K562 (cell line): ENCODE results near the gene SEC63. TPM values are rescaled to one million over a fixed set of nuclear protein-coding genes. Genes with fewer than 3 reads are reported as not detected.

Experiments
- ATAC-seq: fragments of 200-7000 bp; cut with Tn5 transposase; 3 replicates; pipeline ENCODE4 v1.9.1; 2020; ENCODE audit warnings: moderate library complexity
- BruUV-seq: library from RNA; stranded (reverse); fragments of 400-500 nt; replicated peaks from 2 replicates; lab custom pipeline; 2021; lab: Mats Ljungman, UMichigan
- CTCF ChIA-PET: fragments of 300-600 bp; formaldehyde crosslinking; extraction: SDS; loops from one replicate; lab custom pipeline; 2021; ENCODE audit warnings: low intra/inter-chr PET ratio; lab: Yijun Ruan, JAX
- POLR2A ChIA-PET: fragments of 300-600, 350-650 bp; sonication (Branson Sonifier 250); formaldehyde crosslinking; extraction: SDS; loops from one replicate; lab custom pipeline; 2021; ENCODE audit warnings: antibody characterized with exemption, inconsistent platforms; lab: Yijun Ruan, JAX
- DNase-seq, 4 experiments: peaks; one replicate each; pipeline versions ENCODE4 v3.0.0 to v3.0.0-alpha.2; 2011 to 2018; ENCODE audit warnings: low spot score in 3 of 4, mixed read lengths in 3 of 4; ENCODE audit errors: extremely low read depth in 1 of 4
- FAIRE-seq: peaks from 2 replicates; lab custom pipeline; 2011; peaks lifted over from hg19 to GRCh38; lab: Jason Lieb, UNC
- H2AFZ ChIP-seq: 2 replicates; pipeline ENCODE4 v1.6.0; 2011; ENCODE audit warnings: low read depth, low read length, control low read depth, inconsistent platforms
- H3K27ac ChIP-seq: fragments of 200-600 bp; 3 replicates; pipeline ENCODE4 v1.8.0; 2011; ENCODE audit warnings: low read depth, mild to moderate bottlenecking, control low read depth, inconsistent platforms, low read length, moderate library complexity, mixed read lengths; ENCODE audit errors: extremely low read depth
- H3K27me3 ChIP-seq, 2 experiments: fragments of 300-600 bp in 1 of 2; 2 replicates in 1 of 2; 3 replicates in 1 of 2; pipeline versions ENCODE4 v1.6.0 to v1.8.0; 2011; ENCODE audit warnings: inconsistent platforms in 2 of 2, low read length in 2 of 2, mild to moderate bottlenecking in 1 of 2, mixed read lengths in 1 of 2, moderate library complexity in 1 of 2; ENCODE audit not compliant: control insufficient read depth in 2 of 2, insufficient read depth in 2 of 2
- H3K36me3 ChIP-seq: fragments of 300-600 bp; 3 replicates; pipeline ENCODE4 v1.8.0; 2011; ENCODE audit warnings: mild to moderate bottlenecking, low read length, inconsistent platforms; ENCODE audit not compliant: control insufficient read depth, insufficient read depth
- H3K4me1 ChIP-seq, 2 experiments: fragments of 200-600 bp in 1 of 2; replicated peaks in 1 of 2; 2 replicates in 1 of 2; 3 replicates in 1 of 2; pipeline versions ENCODE4 v1.5.1 to v1.8.0; 2011; ENCODE audit warnings: inconsistent platforms in 2 of 2, low read length in 2 of 2, mild to moderate bottlenecking in 1 of 2, mixed read lengths in 1 of 2, moderate library complexity in 1 of 2; ENCODE audit not compliant: control insufficient read depth in 2 of 2, insufficient read depth in 2 of 2
- H3K4me2 ChIP-seq: 2 replicates; pipeline ENCODE4 v1.6.1; 2011; ENCODE audit warnings: low read length, control low read depth, inconsistent platforms, mixed read lengths; ENCODE audit not compliant: insufficient read depth
- H3K4me3 ChIP-seq: fragments of 200-600 bp; sonication (generic), shearing (Covaris generic); 2 replicates; pipeline ENCODE4 v1.5.1; 2016; ENCODE audit warnings: control low read depth, inconsistent platforms
- H3K79me2 ChIP-seq: fragments of 200-600 bp; 3 replicates; pipeline ENCODE4 v1.8.0; 2011; ENCODE audit warnings: low read length, inconsistent platforms; ENCODE audit not compliant: control insufficient read depth, insufficient read depth
- H3K9ac ChIP-seq, 2 experiments: 2 replicates each; pipeline versions ENCODE4 v1.6.0 to v1.6.1; 2011; ENCODE audit warnings: low read depth in 2 of 2, low read length in 2 of 2, control low read depth in 1 of 2, inconsistent platforms in 1 of 2, mild to moderate bottlenecking in 1 of 2, mixed read lengths in 1 of 2; ENCODE audit not compliant: insufficient read depth in 1 of 2
- H3K9me1 ChIP-seq: one replicate; pipeline ENCODE4 v1.6.0; 2011; ENCODE audit warnings: inconsistent platforms, mild to moderate bottlenecking, low read length, moderate library complexity; ENCODE audit not compliant: control insufficient read depth, insufficient read depth
- H3K9me3 ChIP-seq: replicated peaks from 2 replicates; pipeline ENCODE4 v1.5.1; 2011; ENCODE audit warnings: low read depth, low read length, inconsistent platforms; ENCODE audit not compliant: control insufficient read depth, insufficient read depth
- H4K20me1 ChIP-seq: replicated peaks from 2 replicates; pipeline ENCODE4 v1.6.1; 2011; ENCODE audit warnings: low read length, inconsistent platforms, mixed read lengths; ENCODE audit not compliant: control insufficient read depth, insufficient read depth
- COPS2 ChIP-seq: fragments of 450-650 bp; conservative IDR thresholded peaks from 2 replicates; pipeline ENCODE4 v1.6.1; 2016; ENCODE audit warnings: mild to moderate bottlenecking, moderate library complexity
- HMBOX1 ChIP-seq: sonication (generic); IDR thresholded peaks from 2 replicates; pipeline ENCODE4 v1.6.1; 2016
- KAT8 ChIP-seq: fragments of 450-650 bp; IDR thresholded peaks from 2 replicates; pipeline ENCODE4 v1.6.1; 2016; ENCODE audit warnings: low read depth, mild to moderate bottlenecking
- KDM5B ChIP-seq: fragments of 200-600 bp; sonication (generic); IDR thresholded peaks from 2 replicates; pipeline ENCODE4 v1.6.1; 2012; ENCODE audit warnings: low read depth, mild to moderate bottlenecking, moderate library complexity, low read length, control low read depth, inconsistent platforms; ENCODE audit not compliant: insufficient replicate concordance
- LCOR ChIP-seq: sonication (generic); formaldehyde crosslinking; IDR thresholded peaks from 2 replicates; pipeline ENCODE4 v1.8.0; 2022; ENCODE audit warnings: mild to moderate bottlenecking, missing genetic modification reagents
- LEF1 ChIP-seq: fragments of 450-650 bp; IDR thresholded peaks from 2 replicates; pipeline ENCODE4 v1.6.1; 2016; ENCODE audit warnings: mild to moderate bottlenecking
- MEIS2 ChIP-seq: fragments of 450-650 bp; IDR thresholded peaks from 2 replicates; pipeline ENCODE4 v1.6.1; 2014; ENCODE audit warnings: mild to moderate bottlenecking; ENCODE audit not compliant: partially characterized antibody
- NR2C1 ChIP-seq, 2 experiments: fragments of 450-650 bp; IDR thresholded peaks; 2 replicates each; pipeline ENCODE4 v1.6.1; 2017; ENCODE audit warnings: mild to moderate bottlenecking in 2 of 2, antibody characterized with exemption in 1 of 2, inconsistent platforms in 1 of 2, missing compliant biosample characterization in 1 of 2, missing genetic modification characterization in 1 of 2
- PHB2 ChIP-seq: fragments of 450-650 bp; IDR thresholded peaks from 2 replicates; pipeline ENCODE4 v1.6.1; 2017; ENCODE audit warnings: low read depth
- RNF2 ChIP-seq: sonication (generic); IDR thresholded peaks from 2 replicates; pipeline ENCODE4 v1.6.1; 2016
- SREBF1 ChIP-seq: fragments of 150-350 bp; IDR thresholded peaks from 2 replicates; pipeline ENCODE4 v1.6.1; 2014; ENCODE audit warnings: antibody characterized with exemption, low read depth, low read length, borderline replicate concordance
- ZKSCAN8 ChIP-seq: fragments of 200-800 bp; sonication (Bioruptor generic); IDR thresholded peaks from 2 replicates; pipeline ENCODE4 v1.6.1; 2016; ENCODE audit warnings: missing genetic modification characterization, missing compliant biosample characterization
- ZNF165 ChIP-seq: fragments of 250-450 bp; sonication (Bioruptor Pico); IDR thresholded peaks from 2 replicates; pipeline ENCODE4 v1.4.0; 2020; ENCODE audit warnings: borderline replicate concordance
- ZNF785 ChIP-seq: fragments of 250-450 bp; sonication (Bioruptor Pico); IDR thresholded peaks from 2 replicates; pipeline ENCODE4 v1.4.0; 2020; ENCODE audit warnings: mild to moderate bottlenecking
- WGBS: fragments of 100-300 bp; shearing (Covaris generic); methylation state at CpG from one replicate; pipeline ENCODE4 v1.1.6; 2016; ENCODE audit warnings: low coverage, mixed read lengths; ENCODE audit not compliant: insufficient coverage; ENCODE audit errors: missing lambda C conversion rate; 5-methylcytosine and 5-hydroxymethylcytosine counted together
- in situ Hi-C: fragments of 300-500 bp; cut with MboI; formaldehyde crosslinking; loops from 4 replicates; pipeline ENCODE4 v1.15.0; 2018; ENCODE audit warnings: inconsistent platforms, mixed read lengths
- intact Hi-C: fragments of 100-400 bp; cut with micrococcal nuclease; formaldehyde crosslinking; loops from 2 replicates; pipeline ENCODE4 v1.14.2; 2022
- polyA plus RNA-seq, 8 experiments: library from polyadenylated mRNA; depleted of rRNA in 4 of 8; stranded (reverse) in 5 of 8; unstranded in 3 of 8; fragments of >200 nt; fragmentation: Nextera tagmentation in 2 of 8; fragmentation: Illumina TruSeq in 1 of 8; extraction: Ambion mirVana in 2 of 8; extraction: Trizol in 1 of 8; gene quantifications; 2 replicates each; pipeline versions ENCODE4 v1.2.1 to v1.2.3, GENCODE V29; 2011 to 2014; ENCODE audit warnings: inconsistent platforms in 1 of 8, missing spikeins in 1 of 8
- total RNA-seq, 7 experiments: library from RNA; depleted of rRNA in 6 of 7; stranded (reverse); fragments of >200 nt in 6 of 7; fragmentation: Illumina TruSeq in 2 of 7; extraction: Trizol in 2 of 7; gene quantifications; 2 replicates each; pipeline versions ENCODE4 v1.2.1 to v1.2.3, GENCODE V29; 2011 to 2021; ENCODE audit warnings: low replicate concordance in 1 of 7
- TF ChIP-seq, protein P1 (sequence below): fragments of 450-650 bp; IDR thresholded peaks from 2 replicates; pipeline ENCODE4 v1.6.1; 2016
- TF ChIP-seq, protein P2 (sequence below), 2 experiments: IDR thresholded peaks in 1 of 2; conservative IDR thresholded peaks in 1 of 2; 2 replicates each; pipeline ENCODE4 v1.6.1; 2016; ENCODE audit warnings: low read depth in 2 of 2, mild to moderate bottlenecking in 1 of 2, missing compliant biosample characterization in 1 of 2, missing genetic modification characterization in 1 of 2, moderate library complexity in 1 of 2

Gene SEC63
- total and polyA plus RNA-seq, 9 of the 15 experiments (the other 6 are each of a cell fraction or from before 2014, with no cell fraction given): 13.8 to 74.6 (median 28.4) TPM

DNA sequence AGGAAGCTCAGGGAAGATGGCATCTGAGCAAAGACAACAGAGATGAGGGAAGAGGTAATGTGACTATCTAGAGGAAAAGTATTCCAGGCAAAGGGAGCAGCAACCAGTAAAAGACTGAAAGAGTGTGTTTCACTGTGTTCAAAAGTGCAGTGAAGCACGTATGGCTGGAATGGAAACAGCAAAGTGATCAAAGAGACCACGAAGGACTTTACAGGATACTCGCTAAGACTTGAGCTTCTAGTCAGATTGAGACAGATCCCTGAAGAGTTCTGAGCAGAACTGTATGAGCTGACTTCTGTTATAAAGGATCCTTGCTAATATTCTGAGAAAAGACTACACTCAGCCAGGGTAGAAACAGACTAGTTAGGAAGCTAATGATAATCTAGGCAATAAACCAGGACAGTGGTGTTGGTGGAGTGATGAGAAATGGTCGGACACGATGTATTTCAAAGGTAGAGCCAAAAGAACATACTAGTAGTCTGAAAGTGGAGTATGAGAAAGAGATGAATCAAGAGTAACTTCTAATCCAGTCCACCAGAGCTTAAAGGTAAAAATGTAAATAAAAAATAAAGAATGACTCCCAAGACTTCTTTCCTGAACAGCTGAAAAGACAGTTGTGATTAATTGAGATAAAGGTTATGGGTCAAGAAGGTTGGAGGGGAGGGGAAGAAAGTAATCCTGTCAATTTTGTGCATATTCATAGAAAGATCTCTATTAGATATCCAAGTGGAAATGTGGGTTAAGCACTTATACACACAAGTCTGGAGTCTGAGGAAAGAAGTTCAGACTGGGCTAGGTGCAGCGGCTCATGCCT, 14.2 kb downstream of the SEC63 start:
- Histone ChIP-seq H3K27me3 (no peaks in the 10 kb centered on the region), H3K36me3 (peaks cover 15% of the 10 kb centered on the region; the same call in 2 of the 3 replicates), H3K9me1 (peaks cover 5% of the 10 kb centered on the region)
- peak; percentile 20 for ATAC-seq
- POLR2A ChIA-PET: interaction anchor here (1.3 to 4.8 kb wide), 3 partner anchors 8 to 13 kb away, joined by 4 to 32 read pairs (median 14); partner anchors contain the start of gene SEC63
- in situ Hi-C loops: no loop called here
- 48% methylated on average over 6 of the region's 6 CpGs for WGBS
- TF ChIP-seq ZKSCAN8 (CRISPR knock-in tag) (no peak), LCOR (CRISPR knock-in tag) (no peak), COPS2 (no peak), SREBF1 (no peak), ZNF165 (CRISPR knock-in tag) (no peak), ZNF785 (CRISPR knock-in tag) (no peak), NR2C1 (IDR thresholded peaks at IDR 0.05) (no peak), NR2C1 (tag; IDR thresholded peaks at IDR 0.05) (peak; percentile 54; the same call in 1 of the 2 replicates), KAT8 (no peak), MEIS2 (peak; percentile 83), RNF2 (no peak), LEF1 (no peak), PHB2 (no peak), KDM5B (no peak), HMBOX1 (peak; percentile 70; the same call in 1 of the 2 replicates)
- TF ChIP-seq, protein P1, sequence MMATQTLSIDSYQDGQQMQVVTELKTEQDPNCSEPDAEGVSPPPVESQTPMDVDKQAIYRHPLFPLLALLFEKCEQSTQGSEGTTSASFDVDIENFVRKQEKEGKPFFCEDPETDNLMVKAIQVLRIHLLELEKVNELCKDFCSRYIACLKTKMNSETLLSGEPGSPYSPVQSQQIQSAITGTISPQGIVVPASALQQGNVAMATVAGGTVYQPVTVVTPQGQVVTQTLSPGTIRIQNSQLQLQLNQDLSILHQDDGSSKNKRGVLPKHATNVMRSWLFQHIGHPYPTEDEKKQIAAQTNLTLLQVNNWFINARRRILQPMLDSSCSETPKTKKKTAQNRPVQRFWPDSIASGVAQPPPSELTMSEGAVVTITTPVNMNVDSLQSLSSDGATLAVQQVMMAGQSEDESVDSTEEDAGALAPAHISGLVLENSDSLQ: peak; percentile 77
- TF ChIP-seq, protein P2, sequence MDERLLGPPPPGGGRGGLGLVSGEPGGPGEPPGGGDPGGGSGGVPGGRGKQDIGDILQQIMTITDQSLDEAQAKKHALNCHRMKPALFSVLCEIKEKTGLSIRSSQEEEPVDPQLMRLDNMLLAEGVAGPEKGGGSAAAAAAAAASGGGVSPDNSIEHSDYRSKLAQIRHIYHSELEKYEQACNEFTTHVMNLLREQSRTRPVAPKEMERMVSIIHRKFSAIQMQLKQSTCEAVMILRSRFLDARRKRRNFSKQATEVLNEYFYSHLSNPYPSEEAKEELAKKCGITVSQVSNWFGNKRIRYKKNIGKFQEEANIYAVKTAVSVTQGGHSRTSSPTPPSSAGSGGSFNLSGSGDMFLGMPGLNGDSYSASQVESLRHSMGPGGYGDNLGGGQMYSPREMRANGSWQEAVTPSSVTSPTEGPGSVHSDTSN (CRISPR knock-in tag; IDR thresholded peaks at IDR 0.05; ENCODE audit: low read depth): no peak
- TF ChIP-seq, protein P2 (tag; conservative IDR thresholded peaks at IDR 0.05; ENCODE audit: low read depth): peak; percentile 77
- TF ChIP-seq, all 486 proteins: peak for 5
- FAIRE-seq (peak; percentile 54), DNase-seq (peak in 1 of 4 experiments; percentile 16)
- Histone ChIP-seq H2AFZ (no peak overlapping the region), H3K79me2 (peaks cover 88% of the 10 kb centered on the region), H3K9me3 (no peaks in the 10 kb centered on the region), H3K4me2 (no peak overlapping the region), H3K4me3 (no peak overlapping the region), H3K27ac (no peak overlapping the region), H3K9ac (no peak overlapping the region), H3K4me1 (peaks cover 3 to 17% of the 10 kb centered on the region in 2 experiments; a peak in 2 of 5 replicates), H4K20me1 (peaks cover 47% of the 10 kb centered on the region)
- CTCF ChIA-PET: no interaction called here
- BruUV-seq: no TSS peak
- intact Hi-C loops: no loop called here
